ENCODE results near the gene PLD1.

PLD1 gene

GRCh38 chr3:171850960-171851659, 40.8 kb upstream of the PLD1 start:
- no peaks in the 10 kb centered on the region for H3K27me3 ChIP-seq (ENCODE audit: insufficient read depth, poor library complexity, severe bottlenecking)
- H3K27ac ChIP-seq (ENCODE audit: poor library complexity, severe bottlenecking): no peak overlapping the region
- ATAC-seq (ENCODE audit: low read depth) (no peak), DNase-seq (ENCODE audit: low spot score) (no peak)
- no peaks in the 10 kb centered on the region for H3K36me3 ChIP-seq (ENCODE audit: low read depth)
- H3K4me3 ChIP-seq (ENCODE audit: severe bottlenecking): no peak overlapping the region
- peaks cover 20% of the 10 kb centered on the region for H3K9me3 ChIP-seq (ENCODE audit: severe bottlenecking)
- TF ChIP-seq CTCF (IDR thresholded peaks at IDR 0.05; ENCODE audit: poor library complexity, severe bottlenecking): no peak
- no peaks in the 10 kb centered on the region for H3K4me1 ChIP-seq (ENCODE audit: insufficient read depth, poor library complexity, severe bottlenecking)

DNA sequence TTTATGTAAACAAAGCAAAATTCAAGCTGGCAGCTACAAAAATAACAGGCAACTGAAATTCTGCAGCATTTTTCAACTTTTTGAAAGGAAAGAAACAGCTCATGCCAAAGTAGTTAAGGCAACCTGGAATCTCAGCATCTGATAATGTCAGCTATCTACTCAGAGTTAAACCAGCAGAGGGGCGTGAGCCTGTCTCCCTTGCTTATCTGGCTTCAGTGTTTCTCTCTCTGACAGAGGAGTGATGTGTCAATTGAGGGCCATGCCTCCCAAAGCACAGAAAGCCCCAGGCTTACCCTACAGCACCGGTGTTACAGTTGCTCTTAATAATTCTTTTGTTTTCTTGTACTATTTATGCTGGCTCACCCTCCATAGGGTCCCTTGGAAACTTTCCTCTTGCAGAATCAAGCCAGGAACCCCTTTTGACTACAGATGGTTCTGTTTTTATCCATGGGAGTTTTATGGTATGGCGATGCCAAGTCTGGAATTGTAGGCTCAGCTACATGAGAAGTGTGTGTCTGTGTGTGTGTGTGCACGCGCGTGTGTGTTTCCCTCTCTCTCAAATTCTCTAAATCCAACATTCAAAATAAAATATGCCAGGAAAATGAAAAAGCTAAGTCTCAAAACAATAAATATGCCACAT, 40.2 kb upstream of the PLD1 start:
- no peak for TF ChIP-seq CTCF (IDR thresholded peaks at IDR 0.05; ENCODE audit: poor library complexity, severe bottlenecking)
- Histone ChIP-seq H3K4me1 (ENCODE audit: insufficient read depth, poor library complexity, severe bottlenecking) (no peaks in the 10 kb centered on the region), H3K4me3 (ENCODE audit: severe bottlenecking) (no peak overlapping the region), H3K36me3 (ENCODE audit: low read depth) (no peaks in the 10 kb centered on the region), H3K27me3 (ENCODE audit: insufficient read depth, poor library complexity, severe bottlenecking) (no peaks in the 10 kb centered on the region), H3K9me3 (ENCODE audit: severe bottlenecking) (peaks cover 14% of the 10 kb centered on the region), H3K27ac (ENCODE audit: poor library complexity, severe bottlenecking) (no peak overlapping the region)
- DNase-seq (ENCODE audit: low spot score): no peak
- no peak for ATAC-seq (ENCODE audit: low read depth)

- Histone ChIP-seq H3K9me3 (ENCODE audit: severe bottlenecking) (peaks cover 8% of the 10 kb centered on the region), H3K27ac (ENCODE audit: poor library complexity, severe bottlenecking) (no peak overlapping the region), H3K4me1 (ENCODE audit: insufficient read depth, poor library complexity, severe bottlenecking) (no peaks in the 10 kb centered on the region), H3K27me3 (ENCODE audit: insufficient read depth, poor library complexity, severe bottlenecking) (no peaks in the 10 kb centered on the region), H3K4me3 (ENCODE audit: severe bottlenecking) (no peak overlapping the region), H3K36me3 (ENCODE audit: low read depth) (no peaks in the 10 kb centered on the region)
- no peak for DNase-seq (ENCODE audit: low spot score)
- no peak for ATAC-seq (ENCODE audit: low read depth)
- TF ChIP-seq CTCF (IDR thresholded peaks at IDR 0.05; ENCODE audit: poor library complexity, severe bottlenecking): no peak
These were observed 39.5 kb upstream of the PLD1 start for GRCh38 chr3:171849617-171850319.

DNA sequence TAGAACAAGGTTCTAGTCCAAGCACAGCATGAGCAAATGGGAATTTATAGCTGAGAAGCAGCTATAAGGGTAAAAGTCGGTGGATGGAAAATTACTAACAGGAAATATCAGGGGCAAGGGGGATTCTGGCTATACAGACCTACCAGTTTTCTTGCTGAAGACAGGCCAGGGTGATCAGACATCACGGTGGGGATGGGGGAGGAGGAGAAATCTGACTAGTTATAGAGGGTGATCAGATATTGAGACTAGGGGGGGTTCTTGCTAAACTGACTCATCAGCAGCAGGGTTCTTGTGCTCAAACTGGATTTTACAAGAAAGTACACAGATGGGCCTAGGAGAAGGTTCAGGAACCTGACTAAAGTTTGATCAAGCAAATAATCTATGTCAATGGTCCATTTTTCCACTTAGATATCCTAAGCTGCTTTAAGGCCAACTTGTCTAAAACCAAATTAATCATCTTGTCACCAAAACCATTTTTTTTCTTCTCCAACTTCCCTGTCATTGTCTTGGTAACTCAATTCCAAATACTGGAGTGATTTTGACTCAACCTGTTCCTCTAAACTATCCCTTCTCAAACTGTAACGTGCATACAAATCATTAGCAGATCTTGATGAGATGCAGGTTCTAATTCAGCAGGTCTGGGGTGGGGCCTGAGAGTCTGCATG, 37.4 kb upstream of the PLD1 start:
- Histone ChIP-seq H3K27ac (ENCODE audit: poor library complexity, severe bottlenecking) (no peak overlapping the region), H3K4me1 (ENCODE audit: insufficient read depth, poor library complexity, severe bottlenecking) (no peaks in the 10 kb centered on the region), H3K36me3 (ENCODE audit: low read depth) (no peaks in the 10 kb centered on the region), H3K4me3 (ENCODE audit: severe bottlenecking) (no peak overlapping the region), H3K27me3 (ENCODE audit: insufficient read depth, poor library complexity, severe bottlenecking) (no peaks in the 10 kb centered on the region), H3K9me3 (ENCODE audit: severe bottlenecking) (no peaks in the 10 kb centered on the region)
- ATAC-seq (ENCODE audit: low read depth) (no peak), DNase-seq (ENCODE audit: low spot score) (no peak)
- no peak for TF ChIP-seq CTCF (IDR thresholded peaks at IDR 0.05; ENCODE audit: poor library complexity, severe bottlenecking)
